OCI-LY3 (cell line): Measurements from ENCODE around the gene LPCAT4.

ENCODE experiments used
- EZH2phosphoT487 ChIP-seq: fragments of 200-600 bp; shearing (Covaris generic); IDR thresholded peaks from 2 replicates; pipeline ENCODE4 v1.6.1; 2018; ENCODE audit warnings: antibody characterized with exemption, mixed run types, low read depth
- TF ChIP-seq, protein P1 (sequence below): fragments of 200-600, 300-600 bp; sonication (generic); IDR thresholded peaks from 2 replicates; pipeline ENCODE4 v1.5.1; 2014; ENCODE audit warnings: antibody characterized with exemption, low read length, low read depth

DNA sequence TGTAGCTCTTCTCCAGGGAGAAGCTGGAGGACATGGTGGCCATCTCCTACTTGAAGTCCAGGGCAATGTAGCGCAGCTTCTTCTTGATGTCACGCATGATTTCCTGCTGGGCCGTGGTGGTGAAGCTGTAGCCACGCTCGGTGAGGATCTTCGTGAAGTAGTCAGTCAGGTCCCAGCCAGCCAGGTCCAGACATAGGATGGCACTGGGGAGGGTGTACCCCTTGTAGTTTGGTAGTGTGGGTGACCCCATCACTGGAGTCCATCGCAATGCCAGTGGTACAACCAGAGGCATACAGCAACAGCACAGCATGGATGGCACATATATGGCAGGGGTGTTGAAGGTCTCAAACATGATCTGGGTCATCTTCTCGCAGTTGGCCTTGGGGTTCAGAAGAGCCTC, 7.0 kb upstream of the LPCAT4 start:
- TF ChIP-seq, protein P1, sequence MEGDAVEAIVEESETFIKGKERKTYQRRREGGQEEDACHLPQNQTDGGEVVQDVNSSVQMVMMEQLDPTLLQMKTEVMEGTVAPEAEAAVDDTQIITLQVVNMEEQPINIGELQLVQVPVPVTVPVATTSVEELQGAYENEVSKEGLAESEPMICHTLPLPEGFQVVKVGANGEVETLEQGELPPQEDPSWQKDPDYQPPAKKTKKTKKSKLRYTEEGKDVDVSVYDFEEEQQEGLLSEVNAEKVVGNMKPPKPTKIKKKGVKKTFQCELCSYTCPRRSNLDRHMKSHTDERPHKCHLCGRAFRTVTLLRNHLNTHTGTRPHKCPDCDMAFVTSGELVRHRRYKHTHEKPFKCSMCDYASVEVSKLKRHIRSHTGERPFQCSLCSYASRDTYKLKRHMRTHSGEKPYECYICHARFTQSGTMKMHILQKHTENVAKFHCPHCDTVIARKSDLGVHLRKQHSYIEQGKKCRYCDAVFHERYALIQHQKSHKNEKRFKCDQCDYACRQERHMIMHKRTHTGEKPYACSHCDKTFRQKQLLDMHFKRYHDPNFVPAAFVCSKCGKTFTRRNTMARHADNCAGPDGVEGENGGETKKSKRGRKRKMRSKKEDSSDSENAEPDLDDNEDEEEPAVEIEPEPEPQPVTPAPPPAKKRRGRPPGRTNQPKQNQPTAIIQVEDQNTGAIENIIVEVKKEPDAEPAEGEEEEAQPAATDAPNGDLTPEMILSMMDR = no peak
- TF ChIP-seq EZH2phosphoT487 = no peak
